ENCODE measurements around the gene PHF19.

PHF19 gene

DNA sequence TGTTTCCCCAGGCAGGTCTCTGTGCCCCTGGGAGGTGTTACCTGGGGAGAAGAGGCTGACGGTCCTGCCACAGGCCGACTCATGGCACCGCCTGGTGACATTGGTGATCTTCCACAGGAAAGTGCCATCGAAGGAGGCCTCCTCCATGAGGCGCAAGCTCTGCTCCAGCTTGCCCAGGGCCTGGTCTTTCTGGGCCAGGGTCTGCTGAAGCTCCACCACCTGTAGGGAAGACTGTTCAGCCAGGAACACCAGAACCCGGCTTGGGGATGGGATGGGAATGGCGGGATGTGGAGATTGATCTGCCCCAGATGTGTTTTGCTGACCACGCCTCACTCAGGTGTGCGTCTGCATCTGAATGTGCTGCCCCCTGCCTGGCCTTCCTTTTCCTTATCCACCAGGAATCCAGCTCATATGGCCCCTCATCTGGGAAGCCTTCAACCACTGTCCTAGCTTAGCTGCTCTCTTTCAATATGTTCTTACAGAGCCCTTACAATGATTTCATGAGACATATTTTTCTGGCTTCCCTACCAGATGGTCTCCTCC, 34.4 kb upstream of the PHF19 start:
- Histone ChIP-seq H3K9ac (ENCODE audit: low read length) (no peak overlapping the region), H2AFZ (ENCODE audit: low read depth, low read length, severe bottlenecking) (no peak overlapping the region), H3K27ac (ENCODE audit: low read depth, low read length) (no peak overlapping the region), H3K4me2 (ENCODE audit: low read depth, low read length, poor library complexity, severe bottlenecking) (no peak overlapping the region), H3K9me2 (replicated peaks; ENCODE audit: insufficient read depth, low read length) (no peaks in the 10 kb centered on the region), H3K79me2 (ENCODE audit: insufficient read depth, low read length) (no peaks in the 10 kb centered on the region), H3K36me3 (ENCODE audit: low read length) (no peaks in the 10 kb centered on the region), H3K9me3 (ENCODE audit: insufficient read depth, low read length) (no peaks in the 10 kb centered on the region), H3K4me3 (ENCODE audit: insufficient read depth, low read length, poor library complexity, severe bottlenecking) (no peak overlapping the region), H4K20me1 (ENCODE audit: low read depth, low read length) (no peaks in the 10 kb centered on the region), H3F3A (ENCODE audit: insufficient read depth) (no peaks in the 10 kb centered on the region), H3K27me3 (ENCODE audit: low read length) (no peaks in the 10 kb centered on the region)
- no peak for TF ChIP-seq EZH2phosphoT487 (conservative IDR thresholded peaks at IDR 0.05; ENCODE audit: low read length)
- TF ChIP-seq CTCF (IDR thresholded peaks at IDR 0.05; ENCODE audit: insufficient read depth, low read length, poor library complexity, severe bottlenecking), result no peak

DNA sequence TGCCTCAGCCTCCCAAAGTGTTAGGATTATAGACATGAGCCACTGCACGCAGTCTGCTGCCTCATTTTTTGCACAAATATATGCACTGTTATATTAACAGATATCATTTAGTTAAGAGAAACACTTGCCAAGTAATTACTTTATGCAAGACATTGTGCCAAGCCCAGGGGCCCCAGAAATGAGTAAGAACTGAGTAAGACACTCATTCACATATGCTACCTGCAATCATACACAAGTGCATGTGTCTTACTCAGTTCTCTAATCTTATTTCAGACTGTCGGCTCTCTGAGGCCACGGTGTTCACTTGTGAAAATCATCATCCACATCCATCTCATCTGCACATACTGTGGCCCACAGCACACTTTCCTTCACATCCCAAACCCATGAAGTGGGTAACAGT, 33.7 kb upstream of the PHF19 start:
- no peak overlapping the region for H3K9ac ChIP-seq (ENCODE audit: low read length)
- H3K9me3 ChIP-seq (ENCODE audit: insufficient read depth, low read length), result no peaks in the 10 kb centered on the region
- no peaks in the 10 kb centered on the region for H3K36me3 ChIP-seq (ENCODE audit: low read length)
- no peaks in the 10 kb centered on the region for H3K27me3 ChIP-seq (ENCODE audit: low read length)
- H3K4me2 ChIP-seq (ENCODE audit: low read depth, low read length, poor library complexity, severe bottlenecking), result no peak overlapping the region
- H4K20me1 ChIP-seq (ENCODE audit: low read depth, low read length), result no peaks in the 10 kb centered on the region
- no peaks in the 10 kb centered on the region for H3F3A ChIP-seq (ENCODE audit: insufficient read depth)
- no peak for TF ChIP-seq CTCF (IDR thresholded peaks at IDR 0.05; ENCODE audit: insufficient read depth, low read length, poor library complexity, severe bottlenecking)
- no peak for TF ChIP-seq EZH2phosphoT487 (conservative IDR thresholded peaks at IDR 0.05; ENCODE audit: low read length)
- H3K79me2 ChIP-seq (ENCODE audit: insufficient read depth, low read length), result no peaks in the 10 kb centered on the region
- no peak overlapping the region for H2AFZ ChIP-seq (ENCODE audit: low read depth, low read length, severe bottlenecking)
- H3K4me3 ChIP-seq (ENCODE audit: insufficient read depth, low read length, poor library complexity, severe bottlenecking), result no peak overlapping the region
- H3K9me2 ChIP-seq (replicated peaks; ENCODE audit: insufficient read depth, low read length), result no peaks in the 10 kb centered on the region
- H3K27ac ChIP-seq (ENCODE audit: low read depth, low read length), result no peak overlapping the region

GRCh38 chr9:120909904-120910303, 32.9 kb upstream of the PHF19 start:
- no peaks in the 10 kb centered on the region for H3K79me2 ChIP-seq (ENCODE audit: insufficient read depth, low read length)
- H3K9ac ChIP-seq (ENCODE audit: low read length), result no peak overlapping the region
- no peaks in the 10 kb centered on the region for H3K9me3 ChIP-seq (ENCODE audit: insufficient read depth, low read length)
- no peak for TF ChIP-seq CTCF (IDR thresholded peaks at IDR 0.05; ENCODE audit: insufficient read depth, low read length, poor library complexity, severe bottlenecking)
- no peak for TF ChIP-seq EZH2phosphoT487 (conservative IDR thresholded peaks at IDR 0.05; ENCODE audit: low read length)
- no peaks in the 10 kb centered on the region for H4K20me1 ChIP-seq (ENCODE audit: low read depth, low read length)
- H2AFZ ChIP-seq (ENCODE audit: low read depth, low read length, severe bottlenecking), result no peak overlapping the region
- no peak overlapping the region for H3K27ac ChIP-seq (ENCODE audit: low read depth, low read length)
- no peak overlapping the region for H3K4me2 ChIP-seq (ENCODE audit: low read depth, low read length, poor library complexity, severe bottlenecking)
- no peaks in the 10 kb centered on the region for H3F3A ChIP-seq (ENCODE audit: insufficient read depth)
- H3K27me3 ChIP-seq (ENCODE audit: low read length), result no peaks in the 10 kb centered on the region
- no peaks in the 10 kb centered on the region for H3K36me3 ChIP-seq (ENCODE audit: low read length)
- H3K9me2 ChIP-seq (replicated peaks; ENCODE audit: insufficient read depth, low read length), result no peaks in the 10 kb centered on the region
- H3K4me3 ChIP-seq (ENCODE audit: insufficient read depth, low read length, poor library complexity, severe bottlenecking), result no peak overlapping the region

Measured in SU-DHL-6 (cell line).